Cortex of kidney (tissue), 1 donor: ENCODE data around the gene FKBP4.
A peak's percentile ranks its signal among the peaks of the same experiment; 100 is the strongest.

Source experiments
- DNase-seq: peaks from one replicate; lab custom pipeline; 2025; lab: John Stamatoyannopoulos, UW

Gene FKBP4

DNA sequence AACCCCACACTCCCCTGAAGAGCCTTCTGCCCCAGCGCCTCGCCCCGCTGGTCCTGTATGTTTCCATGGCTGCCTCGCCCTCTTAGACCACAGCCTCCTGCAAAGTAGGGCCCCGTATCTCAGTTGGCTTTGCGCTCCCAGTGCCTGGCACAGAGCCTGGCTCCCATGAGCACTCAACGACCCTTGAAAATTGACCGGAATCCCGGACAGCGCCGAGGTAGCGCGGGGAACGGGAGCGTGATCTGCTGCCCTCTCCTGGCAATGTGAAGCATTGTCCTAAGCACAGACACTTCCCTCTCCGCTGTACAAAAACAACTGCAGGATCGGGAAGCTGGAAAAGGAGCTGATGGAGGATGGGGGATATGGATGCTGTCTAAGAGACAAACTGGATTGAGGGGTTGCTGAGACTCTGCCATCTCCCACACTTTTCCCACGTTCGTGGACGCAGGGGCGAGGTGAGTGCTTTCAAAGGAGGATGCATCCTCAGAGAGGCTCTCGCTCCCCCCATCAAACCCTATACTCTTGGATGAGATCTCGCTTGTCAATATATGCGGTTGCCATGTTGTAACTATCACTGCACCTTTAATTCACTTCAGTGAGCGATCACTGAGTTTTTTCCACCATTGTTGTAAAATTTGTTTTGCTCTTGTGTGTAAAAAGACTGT lies 10.7 kb upstream of the FKBP4 start:
- no peak for DNase-seq

DNA sequence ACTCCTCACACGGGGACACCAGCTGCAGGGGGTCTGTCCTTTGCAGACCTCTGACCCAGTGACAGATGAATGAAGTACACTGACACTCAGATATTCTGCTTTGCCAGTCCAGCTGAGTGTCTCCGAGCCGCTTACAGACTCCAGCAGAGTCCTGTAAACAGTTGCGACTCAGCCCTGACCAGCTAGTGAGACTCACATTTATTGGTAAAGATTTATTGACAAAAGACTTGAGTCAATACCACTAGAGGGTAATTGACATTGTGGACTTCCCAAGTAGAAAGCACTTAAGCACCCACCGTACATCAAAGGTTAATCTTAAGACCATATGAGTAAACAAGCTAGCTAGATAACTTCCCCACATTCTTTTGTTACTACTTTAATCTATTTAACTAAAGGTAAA lies 9.8 kb upstream of the FKBP4 start:
- no peak for DNase-seq

GRCh38 chr12:2791089-2791488 lies 3.7 kb upstream of the FKBP4 start:
- no peak for DNase-seq

- no peak for DNase-seq
These were observed 1.9 kb upstream of the FKBP4 start for GRCh38 chr12:2792671-2793500.

DNA sequence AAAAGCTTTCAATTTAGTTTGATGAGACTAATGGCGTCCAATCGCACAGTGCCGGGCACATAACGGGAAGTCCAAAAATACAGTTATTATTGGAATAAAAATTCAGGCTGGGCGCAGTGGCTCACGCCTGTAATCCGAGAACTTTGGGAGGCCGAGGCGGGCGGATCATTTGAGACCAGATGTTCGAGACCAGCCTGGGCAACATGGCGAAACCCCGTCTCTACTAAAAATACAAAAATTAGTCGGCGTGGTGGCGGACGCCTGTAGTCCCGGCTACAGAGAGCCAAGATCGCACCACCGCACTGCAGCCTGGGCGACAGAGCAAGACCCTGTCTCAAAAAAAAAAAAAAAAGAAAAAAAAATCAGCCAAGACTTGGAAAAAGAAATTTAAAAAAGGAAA lies 1.2 kb upstream of the FKBP4 start:
- no peak for DNase-seq

GRCh38 chr12:2794191-2794735 lies 507 bp upstream of the FKBP4 start:
- DNase-seq, result no peak

GRCh38 chr12:2795291-2796186 lies 769 bp downstream of the FKBP4 start:
- no peak for DNase-seq

GRCh38 chr12:2796187-2796666 lies 1.5 kb downstream of the FKBP4 start:
- DNase-seq, result no peak

- DNase-seq, result no peak
These were observed 3.1 kb downstream of the FKBP4 start for GRCh38 chr12:2797721-2798418.

- DNase-seq, result no peak
These were observed 5.3 kb downstream of the FKBP4 start for GRCh38 chr12:2800046-2800570.

DNA sequence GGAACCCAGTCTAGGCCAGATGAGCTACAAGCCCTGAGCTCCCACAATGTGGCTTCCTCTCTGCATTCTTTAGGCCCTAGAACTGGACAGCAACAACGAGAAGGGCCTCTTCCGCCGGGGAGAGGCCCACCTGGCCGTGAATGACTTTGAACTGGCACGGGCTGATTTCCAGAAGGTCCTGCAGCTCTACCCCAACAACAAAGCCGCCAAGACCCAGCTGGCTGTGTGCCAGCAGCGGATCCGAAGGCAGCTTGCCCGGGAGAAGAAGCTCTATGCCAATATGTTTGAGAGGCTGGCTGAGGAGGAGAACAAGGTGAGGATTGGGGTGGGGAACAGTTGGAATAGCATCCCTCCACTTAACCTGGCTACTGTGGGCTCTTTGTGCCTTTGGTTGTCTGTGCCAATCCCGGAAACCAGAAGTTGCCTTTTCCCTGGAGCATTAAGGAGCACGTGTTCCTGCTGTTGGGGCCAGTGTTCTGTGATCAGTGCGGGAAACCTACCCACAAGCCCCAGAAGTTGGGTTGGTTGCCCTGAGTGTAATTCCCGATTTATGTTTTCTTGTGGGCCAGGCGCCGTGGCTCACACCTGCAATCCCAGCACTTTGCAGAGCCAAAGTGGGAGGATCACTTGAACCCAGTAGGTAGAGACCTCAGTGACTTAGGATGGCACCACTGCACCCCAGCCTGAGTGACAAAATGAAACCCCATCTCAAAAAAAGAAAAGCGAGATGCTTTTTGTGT lies 6.4 kb downstream of the FKBP4 start:
- no peak for DNase-seq

- no peak for DNase-seq
These were observed 9.0 kb downstream of the FKBP4 start for GRCh38 chr12:2803635-2804392.

DNA sequence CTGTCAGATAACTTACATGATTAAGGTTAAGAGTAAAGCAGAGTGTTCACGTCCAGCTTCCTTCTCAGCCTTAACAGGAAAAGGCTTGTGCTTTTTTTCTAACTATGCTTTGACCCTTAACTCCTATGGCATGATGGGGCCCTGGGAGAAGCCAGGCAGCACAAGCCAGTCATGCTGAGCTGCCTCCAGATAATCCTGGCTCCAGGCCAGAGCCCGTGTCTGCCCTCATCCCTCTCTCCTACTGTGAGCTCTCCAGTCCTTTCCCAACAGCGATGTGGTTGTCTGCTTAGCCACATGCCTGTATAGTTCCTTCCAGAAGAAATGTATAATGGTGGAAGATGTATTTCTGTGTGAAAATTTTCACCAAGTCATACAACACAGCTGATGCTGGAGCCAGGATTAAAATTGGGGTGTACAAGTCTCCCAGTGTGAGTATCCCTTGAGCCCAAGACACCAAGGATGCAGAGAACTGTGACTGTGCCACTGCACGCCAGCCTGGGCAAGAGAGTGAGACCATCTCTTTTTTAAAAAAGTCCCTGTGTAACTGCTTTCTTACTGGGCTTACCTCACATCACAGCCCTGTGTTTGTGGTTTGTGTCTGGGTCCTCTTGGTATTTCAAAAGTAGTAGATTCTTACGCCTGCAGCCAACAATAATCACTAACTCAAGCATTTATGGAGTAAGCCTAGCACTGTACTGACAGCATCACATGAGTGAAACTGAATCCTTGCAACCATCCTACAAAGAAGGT lies 9.8 kb downstream of the FKBP4 start:
- no peak for DNase-seq

GRCh38 chr12:2805143-2805520 lies 10.4 kb downstream of the FKBP4 start:
- no peak for DNase-seq

- no peak for DNase-seq
These were observed 11.9 kb downstream of the FKBP4 start for GRCh38 chr12:2806700-2807099.

DNA sequence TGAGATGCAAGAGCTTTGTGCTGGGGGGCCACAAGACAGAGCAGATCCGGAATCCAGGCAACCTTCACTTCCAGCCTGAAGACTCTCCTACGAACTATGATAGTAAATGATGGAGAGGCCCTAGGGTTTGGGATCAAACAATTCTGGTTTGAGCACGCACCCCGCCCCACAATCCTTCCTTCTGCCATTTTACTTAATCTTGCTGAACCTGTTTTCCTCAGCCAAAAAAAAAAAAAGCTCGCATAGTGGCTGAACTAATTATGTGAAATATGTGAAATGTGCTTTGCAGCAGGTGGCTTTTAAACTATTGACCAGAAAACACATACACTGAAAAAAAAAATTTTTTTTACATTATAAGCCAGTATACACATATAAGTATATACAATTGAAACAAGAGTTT lies 17.0 kb downstream of the FKBP4 start:
- no peak for DNase-seq

DNA sequence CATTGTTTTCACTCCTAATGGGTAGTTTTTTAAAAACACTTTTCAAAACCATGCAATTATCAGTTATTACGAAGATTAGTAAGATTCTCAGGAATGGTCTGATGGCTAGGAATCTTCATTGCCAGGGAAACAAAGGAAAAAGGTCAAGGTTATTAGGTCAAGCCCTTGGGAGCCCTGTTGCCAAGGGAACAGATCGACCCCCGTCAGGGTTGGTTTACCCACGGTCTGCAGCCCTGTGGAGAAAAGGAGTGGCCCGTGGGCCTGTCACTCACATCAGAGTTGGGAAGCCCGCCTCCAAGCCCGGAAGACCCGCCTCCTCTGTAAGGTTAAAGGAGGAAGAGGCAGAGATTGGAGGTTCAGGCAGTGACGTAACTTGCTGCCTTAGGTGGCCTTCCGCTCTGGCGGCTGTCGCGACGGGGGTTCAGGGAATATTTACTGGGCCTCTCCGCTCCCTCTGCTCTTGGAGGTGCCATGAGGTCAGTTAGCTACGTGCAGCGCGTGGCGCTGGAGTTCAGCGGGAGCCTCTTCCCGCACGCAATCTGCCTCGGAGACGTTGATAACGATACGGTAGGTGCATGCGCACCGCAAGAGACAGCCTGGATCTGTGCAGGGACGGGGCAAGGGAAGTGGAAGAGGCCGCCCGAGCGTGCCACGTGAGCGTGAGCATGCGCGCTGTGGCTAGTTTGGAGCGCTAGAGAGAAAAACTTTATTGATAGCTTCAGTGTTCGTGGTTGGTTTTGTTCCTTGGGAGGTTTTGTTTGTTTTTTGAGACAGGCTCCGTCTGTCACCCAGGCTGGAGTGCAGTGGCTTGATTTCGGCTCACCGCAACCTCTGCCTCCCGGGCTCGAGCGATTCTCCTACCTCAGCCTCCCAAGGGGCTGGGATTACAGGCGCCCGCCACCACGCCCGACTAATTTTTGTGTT lies 17.8 kb downstream of the FKBP4 start, which contains the start of gene ITFG2:
TSS of gene ITFG2 (plus strand) at position 379 of the 924 bp plus-strand sequence. CDS start at position 472, 93 bp downstream.
- peak; percentile 34 for DNase-seq
